OCI-LY1 (cell line): ENCODE results near the gene NRSN2.
"Not testable (repeated sequence)": the region's sequence is repeated elsewhere in the genome, so short reads cannot be mapped to it uniquely, and the experiment has no call there.

Source experiments
- H2AFZ ChIP-seq: fragments of 200-600 bp; sonication (generic), shearing (Covaris generic); 2 replicates; pipeline ENCODE4 v1.6.0; 2014; ENCODE audit warnings: antibody characterized with exemption, mild to moderate bottlenecking, low read length
- H3F3A ChIP-seq: fragments of 200-600 bp; sonication (generic), shearing (Covaris generic); 2 replicates; pipeline ENCODE4 v1.6.0; 2014; ENCODE audit warnings: mild to moderate bottlenecking, antibody characterized with exemption, low read length, moderate library complexity; ENCODE audit not compliant: insufficient read depth
- H3K27ac ChIP-seq: fragments of 200-600 bp; sonication (generic); 2 replicates; pipeline ENCODE4 v1.5.1; 2014; ENCODE audit warnings: low read length, mixed run types, mild to moderate bottlenecking, low read depth; ENCODE audit not compliant: poor library complexity, severe bottlenecking
- H3K27me3 ChIP-seq: fragments of 200-600 bp; sonication (generic); 2 replicates; pipeline ENCODE4 v1.6.0; 2014; ENCODE audit warnings: antibody characterized with exemption, mild to moderate bottlenecking, low read length, moderate library complexity; ENCODE audit not compliant: insufficient read depth
- H3K36me3 ChIP-seq: fragments of 200-600 bp; sonication (generic); 2 replicates; pipeline ENCODE4 v1.6.1; 2014; ENCODE audit warnings: mild to moderate bottlenecking, antibody characterized with exemption, low read length, moderate library complexity, mixed read lengths; ENCODE audit not compliant: insufficient read depth
- H3K4me1 ChIP-seq: fragments of 200-600 bp; sonication (generic); 2 replicates; pipeline ENCODE4 v1.5.1; 2014; ENCODE audit warnings: mild to moderate bottlenecking, low read length, moderate library complexity; ENCODE audit not compliant: insufficient read depth, severe bottlenecking
- H3K4me2 ChIP-seq: fragments of 200-600 bp; sonication (generic), shearing (Covaris generic); 2 replicates; pipeline ENCODE4 v1.6.1; 2014; ENCODE audit warnings: low read length
- H3K4me3 ChIP-seq: fragments of 200-600 bp; sonication (generic); 2 replicates; pipeline ENCODE4 v1.5.1; 2014; ENCODE audit warnings: low read length, low read depth, mild to moderate bottlenecking, mixed read lengths; ENCODE audit not compliant: poor library complexity, severe bottlenecking
- H3K79me2 ChIP-seq: fragments of 200-600 bp; shearing (Covaris generic); 2 replicates; pipeline ENCODE4 v1.6.1; 2016; ENCODE audit warnings: mixed run types, low read length, mixed read lengths; ENCODE audit not compliant: insufficient read depth
- H3K9ac ChIP-seq: fragments of 200-600 bp; sonication (generic), shearing (Covaris generic); 2 replicates; pipeline ENCODE4 v1.6.1; 2014; ENCODE audit warnings: mild to moderate bottlenecking, low read length, mixed read lengths
- H3K9me2 ChIP-seq: fragments of 200-600 bp; sonication (generic), shearing (Covaris generic); 2 replicates; pipeline ENCODE4 v1.6.1; 2014; ENCODE audit warnings: low read depth, mild to moderate bottlenecking, low read length, mixed read lengths
- H3K9me3 ChIP-seq: fragments of 200-600 bp; shearing (Covaris generic); 2 replicates; pipeline ENCODE4 v1.6.1; 2014; ENCODE audit warnings: low read length, mixed read lengths
- H4K20me1 ChIP-seq: fragments of 200-600 bp; sonication (generic), shearing (Covaris generic); 2 replicates; pipeline ENCODE4 v1.6.0; 2016; ENCODE audit warnings: mild to moderate bottlenecking, low read length; ENCODE audit not compliant: insufficient read depth
- CTCF ChIP-seq: fragments of 200-600 bp; sonication (generic), shearing (Covaris generic); IDR thresholded peaks from 2 replicates; pipeline ENCODE4 v1.5.1; 2017; ENCODE audit warnings: mild to moderate bottlenecking, antibody characterized with exemption, low read length, moderate library complexity, mixed read lengths
- EZH2 ChIP-seq: fragments of 200-600 bp; sonication (generic), shearing (Covaris generic); IDR thresholded peaks from 2 replicates; pipeline ENCODE4 v1.8.0; 2017; ENCODE audit warnings: borderline replicate concordance, mixed run types, mild to moderate bottlenecking, antibody characterized with exemption, low read length, moderate library complexity, mixed read lengths

NRSN2 gene

GRCh38 chr20:330233-331149 lies 16.4 kb upstream of the NRSN2 start:
- no peaks in the 10 kb centered on the region for H4K20me1 ChIP-seq
- no peak overlapping the region for H3K9ac ChIP-seq
- no peak overlapping the region for H3K4me2 ChIP-seq
- H3K9me3 ChIP-seq = no peaks in the 10 kb centered on the region
- H3F3A ChIP-seq = no peaks in the 10 kb centered on the region
- TF ChIP-seq CTCF = peak; percentile 85
- no peak for TF ChIP-seq EZH2
- no peaks in the 10 kb centered on the region for H3K27me3 ChIP-seq
- H3K27ac ChIP-seq = peak overlapping the region; percentile 9
- peaks cover 29% of the 10 kb centered on the region for H3K4me1 ChIP-seq
- no peak overlapping the region for H3K4me3 ChIP-seq
- peaks cover 4% of the 10 kb centered on the region; the same call in 1 of the 2 replicates for H3K36me3 ChIP-seq
- H3K9me2 ChIP-seq = no peaks in the 10 kb centered on the region
- no peaks in the 10 kb centered on the region for H3K79me2 ChIP-seq
- no peak overlapping the region for H2AFZ ChIP-seq

- Histone ChIP-seq H3K4me3 (no peak overlapping the region), H3K9ac (no peak overlapping the region), H3K9me3 (no peaks in the 10 kb centered on the region), H3F3A (no peaks in the 10 kb centered on the region), H3K27ac (no peak overlapping the region), H3K4me2 (no peak overlapping the region), H3K4me1 (peaks cover 8% of the 10 kb centered on the region), H4K20me1 (no peaks in the 10 kb centered on the region), H3K27me3 (no peaks in the 10 kb centered on the region), H3K79me2 (no peaks in the 10 kb centered on the region), H3K9me2 (no peaks in the 10 kb centered on the region), H2AFZ (no peak overlapping the region), H3K36me3 (peaks cover 4% of the 10 kb centered on the region; the same call in 1 of the 2 replicates)
- no peak for TF ChIP-seq EZH2
These were observed 12.3 kb upstream of the NRSN2 start for GRCh38 chr20:334578-334977.

GRCh38 chr20:336040-336439 lies 10.9 kb upstream of the NRSN2 start:
- H3K9me2 ChIP-seq, H3K4me1 ChIP-seq, H3K36me3 ChIP-seq, H2AFZ ChIP-seq, H3K27ac ChIP-seq, H4K20me1 ChIP-seq, H3K27me3 ChIP-seq, H3F3A ChIP-seq, H3K79me2 ChIP-seq, H3K4me3 ChIP-seq, H3K9ac ChIP-seq, H3K4me2 ChIP-seq, H3K9me3 ChIP-seq: not testable (repeated sequence)

- no peaks in the 10 kb centered on the region for H3K27me3 ChIP-seq
- no peak overlapping the region for H3K4me2 ChIP-seq
- H3K4me3 ChIP-seq = no peak overlapping the region
- no peaks in the 10 kb centered on the region for H3K9me2 ChIP-seq
- H2AFZ ChIP-seq = no peak overlapping the region
- H3F3A ChIP-seq = no peaks in the 10 kb centered on the region
- TF ChIP-seq CTCF (no peak), EZH2 (no peak)
- H3K9ac ChIP-seq = no peak overlapping the region
- no peaks in the 10 kb centered on the region for H4K20me1 ChIP-seq
- H3K9me3 ChIP-seq = no peaks in the 10 kb centered on the region
- no peaks in the 10 kb centered on the region for H3K79me2 ChIP-seq
- no peak overlapping the region for H3K27ac ChIP-seq
- peaks cover 7% of the 10 kb centered on the region; the same call in 1 of the 2 replicates for H3K36me3 ChIP-seq
- peaks cover 6% of the 10 kb centered on the region for H3K4me1 ChIP-seq
These were observed 5.2 kb upstream of the NRSN2 start for GRCh38 chr20:341682-342081.
